Thyroid gland (tissue), 4 donors: Measurements from ENCODE around the gene C11orf16. TPM values are rescaled to one million over a fixed set of nuclear protein-coding genes. Genes with fewer than 3 reads are reported as not detected.

Experiments
- DNase-seq, 2 donors: peaks; one replicate each; pipeline ENCODE4 v3.0.0-alpha.2; 2019
- H3K27ac ChIP-seq, 3 donors: fragments of 200-600 bp; sonication (generic); 1 replicate in 2 of 3; 2 replicates in 1 of 3; pipeline ENCODE4 v1.5.1; 2016 to 2019; ENCODE audit warnings: mild to moderate bottlenecking in 1 of 3, moderate library complexity in 1 of 3
- H3K27me3 ChIP-seq: fragments of 200-600 bp; sonication (generic); one replicate; pipeline ENCODE4 v1.5.1; 2019
- H3K36me3 ChIP-seq, 2 donors: fragments of 200-600 bp; sonication (generic); one replicate each; pipeline ENCODE4 v1.5.1; 2016 to 2019
- H3K4me1 ChIP-seq, 2 donors: fragments of 200-600 bp; sonication (generic); one replicate each; pipeline ENCODE4 v1.5.1; 2017 to 2019
- H3K4me3 ChIP-seq, 3 donors: fragments of 200-600 bp; sonication (generic); replicated peaks in 1 of 3; 1 replicate in 2 of 3; 2 replicates in 1 of 3; pipeline ENCODE4 v1.5.1; 2016; ENCODE audit warnings: mild to moderate bottlenecking in 1 of 3
- H3K9me3 ChIP-seq: fragments of 200-600 bp; sonication (generic); one replicate; pipeline ENCODE4 v1.5.1; 2017
- POLR2A ChIP-seq, 2 donors: fragments of 450-650 bp; IDR thresholded peaks; one replicate each; pipeline ENCODE4 v1.6.1; 2017; ENCODE audit warnings: antibody characterized with exemption in 2 of 2, mild to moderate bottlenecking in 2 of 2, moderate library complexity in 1 of 2
- WGBS, 2 donors: methylation state at CpG; one replicate each; pipeline ENCODE4 v1.1.5; 2017; 5-methylcytosine and 5-hydroxymethylcytosine counted together
- intact Hi-C: fragments of 100-400 bp; cut with DNase I; formaldehyde crosslinking; loops from one replicate; pipeline ENCODE4 v1.15.1; 2023
- total RNA-seq, 4 donors: library from RNA; depleted of rRNA; stranded (reverse); fragments of >200 nt; gene quantifications; one replicate each; pipeline ENCODE4 v1.2.3, GENCODE V29; 2016
- TF ChIP-seq, protein P1 (sequence below), 6 experiments: fragments of 200-600 bp in 3 of 6; fragments of 450-650 bp in 3 of 6; sonication (generic) in 3 of 6; IDR thresholded peaks; one replicate each; pipeline ENCODE4 v1.5.1; 2016 to 2019; ENCODE audit warnings: antibody characterized with exemption in 6 of 6, mild to moderate bottlenecking in 2 of 6, inconsistent platforms in 1 of 6, moderate library complexity in 1 of 6

C11orf16 gene
- total RNA-seq, 4 donors from 2014 or later: not detected

DNA sequence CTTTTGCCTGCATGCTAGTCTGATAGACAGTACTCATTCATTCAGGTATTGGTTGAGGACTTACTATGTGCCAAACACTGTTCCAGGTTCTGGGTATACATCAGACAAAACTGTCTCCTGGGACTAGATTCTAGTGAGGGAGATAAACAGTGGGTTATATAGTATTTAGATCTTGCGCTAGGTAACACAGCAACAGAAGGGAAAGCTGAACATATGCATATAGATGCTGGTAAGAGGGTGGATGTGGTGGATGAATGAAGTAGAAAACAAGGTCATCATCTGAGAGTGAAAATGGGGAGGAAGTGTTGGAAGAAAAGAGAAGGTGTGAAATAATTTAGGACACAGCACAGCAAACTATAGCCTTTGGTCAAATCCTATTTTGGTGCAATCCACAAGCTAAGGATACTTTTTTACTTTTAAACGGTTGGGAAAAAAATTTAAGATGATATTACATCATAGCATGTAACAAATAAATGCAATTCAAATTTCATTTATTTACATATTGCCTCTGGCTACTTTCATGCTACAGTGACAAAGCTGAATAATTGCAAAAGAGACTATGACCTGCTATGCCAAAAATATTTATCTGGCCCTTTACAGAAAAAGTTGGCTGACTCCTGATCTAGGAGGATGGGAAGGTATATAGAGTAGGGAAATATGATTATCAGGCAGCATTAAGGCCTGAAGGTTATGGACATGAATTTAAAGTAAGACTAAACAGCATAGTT is 38.6 kb upstream of the C11orf16 start:
- 87 to 94% methylated on average over 2 of the region's 2 CpGs for WGBS, 2 donors
- Histone ChIP-seq H3K27me3 (no peaks in the 10 kb centered on the region), H3K36me3 (no peaks in the 10 kb centered on the region), H3K9me3 (no peaks in the 10 kb centered on the region), H3K27ac (no peak overlapping the region), H3K4me1 (no peaks in the 10 kb centered on the region), H3K4me3 (no peak overlapping the region)
- no peak for TF ChIP-seq POLR2A (IDR thresholded peaks at IDR 0.05)
- DNase-seq: no peak
- intact Hi-C loops: no loop called here

DNA sequence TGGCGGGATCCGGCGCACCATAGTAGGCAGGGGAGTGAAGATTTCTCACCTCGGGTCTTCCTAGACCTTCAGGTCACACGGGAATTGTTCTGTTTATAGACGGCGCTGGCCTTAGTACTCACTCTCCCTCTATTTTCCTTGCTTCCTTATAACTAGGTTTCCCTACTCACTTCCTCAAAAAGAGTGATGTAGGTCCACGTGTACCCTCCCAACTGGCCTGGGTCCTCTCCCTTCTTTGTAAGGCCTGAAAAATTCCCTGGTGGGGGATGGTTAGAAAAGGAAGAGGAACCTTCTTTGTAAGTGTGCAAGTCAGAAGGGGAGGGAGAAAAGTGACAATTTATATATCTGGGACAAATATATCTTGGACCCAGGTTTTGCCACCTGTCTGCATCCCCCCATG is 34.4 kb upstream of the C11orf16 start:
- TF ChIP-seq POLR2A (IDR thresholded peaks at IDR 0.05): no peak
- TF ChIP-seq, protein P1, sequence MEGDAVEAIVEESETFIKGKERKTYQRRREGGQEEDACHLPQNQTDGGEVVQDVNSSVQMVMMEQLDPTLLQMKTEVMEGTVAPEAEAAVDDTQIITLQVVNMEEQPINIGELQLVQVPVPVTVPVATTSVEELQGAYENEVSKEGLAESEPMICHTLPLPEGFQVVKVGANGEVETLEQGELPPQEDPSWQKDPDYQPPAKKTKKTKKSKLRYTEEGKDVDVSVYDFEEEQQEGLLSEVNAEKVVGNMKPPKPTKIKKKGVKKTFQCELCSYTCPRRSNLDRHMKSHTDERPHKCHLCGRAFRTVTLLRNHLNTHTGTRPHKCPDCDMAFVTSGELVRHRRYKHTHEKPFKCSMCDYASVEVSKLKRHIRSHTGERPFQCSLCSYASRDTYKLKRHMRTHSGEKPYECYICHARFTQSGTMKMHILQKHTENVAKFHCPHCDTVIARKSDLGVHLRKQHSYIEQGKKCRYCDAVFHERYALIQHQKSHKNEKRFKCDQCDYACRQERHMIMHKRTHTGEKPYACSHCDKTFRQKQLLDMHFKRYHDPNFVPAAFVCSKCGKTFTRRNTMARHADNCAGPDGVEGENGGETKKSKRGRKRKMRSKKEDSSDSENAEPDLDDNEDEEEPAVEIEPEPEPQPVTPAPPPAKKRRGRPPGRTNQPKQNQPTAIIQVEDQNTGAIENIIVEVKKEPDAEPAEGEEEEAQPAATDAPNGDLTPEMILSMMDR (IDR thresholded peaks at IDR 0.05): no peak
- no peak overlapping the region for H3K27ac ChIP-seq
- WGBS, 2 donors: 85 to 90% methylated on average over 8 of the region's 8 CpGs
- no peaks in the 10 kb centered on the region for H3K9me3 ChIP-seq
- no peaks in the 10 kb centered on the region for H3K36me3 ChIP-seq
- no peaks in the 10 kb centered on the region for H3K27me3 ChIP-seq
- intact Hi-C loops: loop anchor here (10.0 kb wide), 1 partner anchor 292 kb away; no protein-coding TSS in a partner anchor
- no peak overlapping the region for H3K4me3 ChIP-seq
- no peak for DNase-seq
- H3K4me1 ChIP-seq: peaks cover 12 to 19% of the 10 kb centered on the region in 2 donors

DNA sequence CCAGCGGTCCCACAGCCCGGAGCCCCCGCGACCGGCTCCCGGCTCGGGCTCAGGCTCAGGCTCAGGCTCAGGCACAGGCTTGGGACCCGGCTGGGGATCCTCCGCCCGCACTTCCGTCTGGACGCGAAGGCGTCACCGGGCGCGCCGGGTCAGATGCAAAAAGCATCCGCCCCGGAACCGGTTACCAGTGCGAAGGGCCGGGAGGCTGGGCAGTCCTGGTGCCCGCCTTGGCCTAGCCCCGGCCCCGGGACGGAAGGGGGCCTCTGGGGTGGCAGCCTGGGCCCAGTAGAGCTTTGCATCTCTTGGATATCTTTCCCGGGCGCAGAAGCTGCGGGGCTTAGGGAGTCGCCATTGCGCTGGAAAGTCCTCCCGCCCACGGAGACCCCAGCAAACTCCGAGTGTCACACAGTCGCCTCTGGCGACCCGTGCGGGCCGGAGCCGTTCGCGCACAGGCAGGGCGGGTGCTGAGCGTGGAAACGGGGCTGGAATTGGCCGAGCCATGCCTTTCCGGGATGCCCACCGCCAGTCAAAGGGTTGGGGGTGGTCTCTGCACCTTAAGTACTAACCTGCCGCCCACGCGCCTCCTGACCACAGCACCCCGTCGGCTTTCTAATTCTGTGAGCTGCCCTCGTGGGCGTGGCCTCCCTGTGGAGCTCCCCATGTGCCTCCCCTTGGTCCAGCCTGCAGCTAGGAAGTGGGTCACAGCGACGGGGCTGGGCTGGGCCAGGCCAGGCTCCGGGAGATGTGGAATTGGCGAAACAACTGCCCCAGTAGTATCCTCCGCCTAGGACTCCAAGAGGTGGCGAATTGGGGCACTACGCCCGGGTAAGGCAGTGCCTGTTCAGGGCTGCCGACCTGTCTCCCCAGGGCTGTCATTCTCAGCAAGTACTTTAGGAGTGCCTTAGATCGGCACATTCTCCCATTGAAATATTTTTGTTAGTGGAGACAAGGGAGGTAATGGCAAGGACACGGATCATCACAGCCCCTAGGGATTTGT is 31.9 kb upstream of the C11orf16 start, which contains the start of gene TMEM9B:
TSS of gene TMEM9B (minus strand) at position 119 of the 997 bp plus-strand sequence. CDS start 129 bp downstream, outside the sequence.
- Histone ChIP-seq H3K27me3 (no peaks in the 10 kb centered on the region), H3K4me1 (peaks cover 23 to 29% of the 10 kb centered on the region in 2 donors), H3K9me3 (no peaks in the 10 kb centered on the region), H3K4me3 (peak within 1 kb of the TSS; percentile 24 to 78 (median 63)), H3K27ac (peak within 1 kb of the TSS; percentile 88 to 92 (median 90)), H3K36me3 (no peaks in the 10 kb centered on the region)
- TF ChIP-seq POLR2A (IDR thresholded peaks at IDR 0.05): peak; percentile 47 to 89
- TF ChIP-seq, protein P1 (IDR thresholded peaks at IDR 0.05): peak in 1 of 6 experiments; percentile 11
- intact Hi-C loops: loop anchor here (10.0 kb wide), 1 partner anchor 290 kb away; no protein-coding TSS in a partner anchor
- WGBS, 2 donors: 0 to 2% methylated on average over 7 of the region's 67 CpGs
- peak; percentile 95 to 98 for DNase-seq

DNA sequence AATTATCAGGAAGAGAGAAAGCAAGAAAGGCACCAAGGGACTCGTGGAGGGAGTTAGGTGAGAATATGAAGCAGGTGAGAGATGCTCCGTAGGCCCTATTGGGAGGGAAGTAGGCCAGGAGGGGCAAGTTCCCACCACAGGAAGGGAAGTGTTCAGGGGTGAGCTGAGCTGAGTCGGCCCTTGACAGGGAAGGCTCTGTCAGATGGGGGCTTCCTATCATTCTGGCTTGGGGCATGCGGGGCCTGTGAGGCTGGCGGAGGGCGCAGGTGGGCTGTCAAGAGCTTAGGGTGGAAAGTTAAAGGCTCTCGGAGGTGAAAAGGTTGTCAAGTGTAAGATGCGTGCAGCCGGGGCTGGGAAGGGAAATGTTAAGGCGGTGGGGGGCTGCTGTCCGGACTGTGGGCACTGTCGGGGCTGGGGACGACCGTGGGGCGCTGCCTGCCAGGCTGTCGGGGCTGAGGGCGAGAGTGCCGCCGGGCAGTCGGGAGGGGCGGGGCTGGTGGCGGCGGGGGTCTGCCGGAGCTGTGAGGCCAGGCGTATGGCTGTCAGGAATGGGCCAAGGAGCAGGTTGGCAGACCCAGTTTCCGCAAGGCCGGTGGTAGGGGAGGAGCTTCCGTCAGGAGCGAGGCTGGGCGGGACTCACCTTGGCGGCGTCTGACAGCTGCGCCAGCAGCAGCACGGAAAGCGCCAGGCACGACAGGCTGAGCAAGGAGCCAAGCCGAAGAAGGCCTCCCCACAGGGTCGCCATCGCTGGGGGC is 31.0 kb upstream of the C11orf16 start:
- peak; percentile 88 to 91 for DNase-seq
- H3K27me3 ChIP-seq: no peaks in the 10 kb centered on the region
- intact Hi-C loops: loop anchor here (10.0 kb wide), 1 partner anchor 289 kb away; no protein-coding TSS in a partner anchor
- WGBS, 2 donors: 3 to 7% methylated on average over 21 to 34 of the region's 39 CpGs
- TF ChIP-seq, protein P1 (IDR thresholded peaks at IDR 0.05): no peak
- no peak for TF ChIP-seq POLR2A (IDR thresholded peaks at IDR 0.05)
- H3K36me3 ChIP-seq: no peaks in the 10 kb centered on the region
- peak overlapping the region; percentile 24 to 78 (median 63) for H3K4me3 ChIP-seq
- H3K9me3 ChIP-seq: no peaks in the 10 kb centered on the region
- H3K4me1 ChIP-seq: peaks cover 27 to 35% of the 10 kb centered on the region in 2 donors
- H3K27ac ChIP-seq: peak overlapping the region; percentile 88 to 92 (median 90)

DNA sequence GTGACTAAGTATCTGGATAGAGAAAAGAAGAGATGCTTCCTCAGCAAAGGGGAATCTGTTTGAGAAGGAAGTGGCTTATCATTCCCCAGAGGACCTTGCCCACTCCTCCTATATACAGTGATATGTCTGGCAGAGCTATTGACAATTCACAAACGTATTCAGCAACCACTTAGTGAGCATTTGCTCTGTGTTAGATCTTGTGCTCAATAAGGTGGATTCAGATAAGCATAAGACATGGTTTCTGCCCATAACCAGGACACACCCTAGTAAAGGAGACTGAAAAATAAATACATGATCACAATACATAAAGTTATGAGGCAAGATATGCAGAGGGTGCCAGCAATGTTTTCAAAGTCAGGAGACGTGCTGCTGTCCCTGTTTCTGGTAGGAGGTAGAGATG is 30.1 kb upstream of the C11orf16 start:
- TF ChIP-seq POLR2A (IDR thresholded peaks at IDR 0.05): no peak
- TF ChIP-seq, protein P1 (IDR thresholded peaks at IDR 0.05): no peak
- H3K4me1 ChIP-seq: peaks cover 27 to 35% of the 10 kb centered on the region in 2 donors
- no peak for DNase-seq
- no peaks in the 10 kb centered on the region for H3K27me3 ChIP-seq
- no peak overlapping the region for H3K27ac ChIP-seq
- H3K9me3 ChIP-seq: no peaks in the 10 kb centered on the region
- intact Hi-C loops: loop anchor here (10.0 kb wide), 1 partner anchor 288 kb away; no protein-coding TSS in a partner anchor
- H3K36me3 ChIP-seq: no peaks in the 10 kb centered on the region
- 62 to 63% methylated on average over 2 of the region's 2 CpGs for WGBS, 2 donors
- H3K4me3 ChIP-seq: no peak overlapping the region
